ENCODE results near the gene PSMG4.

The PSMG4 gene, protein sequence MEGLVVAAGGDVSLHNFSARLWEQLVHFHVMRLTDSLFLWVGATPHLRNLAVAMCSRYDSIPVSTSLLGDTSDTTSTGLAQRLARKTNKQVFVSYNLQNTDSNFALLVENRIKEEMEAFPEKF

DNA sequence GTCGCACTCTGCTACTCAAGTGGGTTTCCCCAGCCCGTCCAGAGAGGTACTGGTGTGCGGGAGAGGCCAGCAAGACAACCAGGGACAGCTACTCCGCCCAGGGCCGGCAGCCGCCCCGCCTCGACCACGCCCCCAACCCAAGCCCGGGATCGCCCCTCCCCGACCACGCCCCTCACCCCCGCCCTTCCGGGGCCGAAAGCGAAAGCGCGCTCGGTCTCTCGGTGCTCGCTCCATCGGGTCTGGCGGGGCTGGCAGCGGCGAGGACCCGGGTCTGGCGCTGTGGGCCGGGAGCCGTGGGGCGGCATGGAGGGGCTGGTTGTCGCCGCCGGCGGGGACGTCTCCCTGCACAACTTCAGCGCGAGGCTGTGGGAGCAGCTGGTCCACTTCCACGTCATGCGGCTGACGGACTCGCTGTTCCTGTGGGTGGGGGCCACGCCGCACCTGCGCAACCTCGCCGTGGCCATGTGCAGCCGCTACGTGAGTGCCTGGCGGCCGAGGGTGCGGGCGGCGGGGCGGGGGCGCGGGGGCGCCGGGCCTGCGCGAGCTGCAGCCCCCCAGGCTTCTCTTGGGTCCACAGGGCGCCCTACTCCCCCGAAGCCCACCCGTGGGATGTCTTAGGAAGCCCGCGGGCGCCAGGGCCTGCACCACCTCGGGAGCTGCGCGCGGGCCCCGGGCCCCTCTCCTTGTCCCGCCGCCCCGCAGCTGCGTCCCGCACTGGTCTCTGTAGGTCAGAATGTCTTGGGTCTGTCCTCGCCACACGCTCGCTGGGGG is at the start of gene PSMG4:
TSS of gene PSMG4 (plus strand) at position 228 of the 771 bp plus-strand sequence. CDS start at position 304, 76 bp downstream.
- H4K20me1 ChIP-seq (ENCODE audit: insufficient read depth, low read length), result peaks cover 5% of the 10 kb centered on the region; the same call in 1 of the 2 replicates
- H3K4me3 ChIP-seq (ENCODE audit: low read length), result peak within 1 kb of the TSS; percentile 86
- peak within 1 kb of the TSS; percentile 41; the same call in 1 of the 2 replicates for H3K27ac ChIP-seq (ENCODE audit: low read length)
- H3K9me2 ChIP-seq (replicated peaks; ENCODE audit: insufficient read depth, low read length), result no peaks in the 10 kb centered on the region
- H2AFZ ChIP-seq (ENCODE audit: low read length), result peak within 1 kb of the TSS; percentile 66
- 0 out of 2 replicates have a peak, but pooled peaks cover 9% of the 10 kb centered on the region for H3K4me1 ChIP-seq (ENCODE audit: low read length)
- no peaks in the 10 kb centered on the region for H3K36me3 ChIP-seq (replicated peaks; ENCODE audit: insufficient read depth, low read length)
- peaks cover 6% of the 10 kb centered on the region; the same call in 1 of the 2 replicates for H3K27me3 ChIP-seq (replicated peaks; ENCODE audit: insufficient read depth, low read length)
- H3K9me3 ChIP-seq (replicated peaks; ENCODE audit: insufficient read depth, low read length), result no peaks in the 10 kb centered on the region
- H3K4me2 ChIP-seq (ENCODE audit: low read depth, low read length), result peak within 1 kb of the TSS; percentile 90
- no peaks in the 10 kb centered on the region for H3F3A ChIP-seq (ENCODE audit: insufficient read depth, low read length)
- peak within 1 kb of the TSS; percentile 67 for H3K9ac ChIP-seq (ENCODE audit: low read length)
- H3K79me2 ChIP-seq (ENCODE audit: low read length), result peaks cover 49% of the 10 kb centered on the region
- DNase-seq, result peak; percentile 82
- TF ChIP-seq EZH2phosphoT487 (IDR thresholded peaks at IDR 0.05; ENCODE audit: low read length) (no peak), EZH2 (optimal IDR thresholded peaks at IDR 0.05; ENCODE audit: low read depth, low read length) (no peak)

DNA sequence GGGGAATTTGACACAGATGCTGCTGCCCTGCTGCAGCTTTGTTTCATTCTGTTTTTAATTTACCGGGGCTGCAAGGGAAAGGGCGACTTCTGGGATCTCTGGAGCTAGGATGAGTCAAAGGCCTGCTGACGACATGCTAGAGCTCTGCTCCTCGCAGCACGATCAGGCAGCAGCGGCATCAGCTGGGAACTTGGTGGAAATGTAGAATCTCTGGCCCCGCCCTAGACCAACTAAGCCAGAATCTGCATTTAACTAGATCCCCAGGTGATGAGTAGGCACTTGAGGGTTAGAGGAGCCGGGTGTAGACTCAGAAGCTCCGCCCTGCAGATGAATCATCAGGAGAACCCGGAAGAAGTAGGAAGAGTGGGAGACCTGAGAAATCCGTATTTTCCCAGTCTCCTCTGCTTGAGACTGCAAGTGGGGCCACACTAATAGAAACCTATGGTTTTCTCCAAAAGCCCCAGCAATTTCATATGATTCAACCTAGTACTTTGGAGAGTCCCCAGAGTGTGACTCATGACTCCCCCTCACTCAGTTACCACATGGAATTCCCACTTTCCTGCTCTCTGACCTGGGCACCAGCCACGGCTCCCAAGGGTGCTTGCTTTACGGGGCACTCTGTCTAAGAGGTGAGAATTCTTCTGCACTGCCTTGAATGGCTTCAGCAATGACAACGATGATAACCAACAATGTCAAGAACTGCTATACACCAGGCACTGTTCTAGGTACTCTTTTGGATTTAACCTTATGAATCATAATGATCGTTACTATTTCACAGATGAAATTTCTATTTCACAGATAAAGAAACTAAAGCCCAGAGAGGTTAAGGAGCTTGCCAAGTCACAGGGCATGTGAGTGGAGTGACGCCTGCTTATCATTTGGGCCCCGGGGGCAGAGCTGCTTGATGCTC is 49.4 kb upstream of the PSMG4 start:
- TF ChIP-seq EZH2phosphoT487 (IDR thresholded peaks at IDR 0.05; ENCODE audit: low read length), result no peak
- TF ChIP-seq, protein P1, sequence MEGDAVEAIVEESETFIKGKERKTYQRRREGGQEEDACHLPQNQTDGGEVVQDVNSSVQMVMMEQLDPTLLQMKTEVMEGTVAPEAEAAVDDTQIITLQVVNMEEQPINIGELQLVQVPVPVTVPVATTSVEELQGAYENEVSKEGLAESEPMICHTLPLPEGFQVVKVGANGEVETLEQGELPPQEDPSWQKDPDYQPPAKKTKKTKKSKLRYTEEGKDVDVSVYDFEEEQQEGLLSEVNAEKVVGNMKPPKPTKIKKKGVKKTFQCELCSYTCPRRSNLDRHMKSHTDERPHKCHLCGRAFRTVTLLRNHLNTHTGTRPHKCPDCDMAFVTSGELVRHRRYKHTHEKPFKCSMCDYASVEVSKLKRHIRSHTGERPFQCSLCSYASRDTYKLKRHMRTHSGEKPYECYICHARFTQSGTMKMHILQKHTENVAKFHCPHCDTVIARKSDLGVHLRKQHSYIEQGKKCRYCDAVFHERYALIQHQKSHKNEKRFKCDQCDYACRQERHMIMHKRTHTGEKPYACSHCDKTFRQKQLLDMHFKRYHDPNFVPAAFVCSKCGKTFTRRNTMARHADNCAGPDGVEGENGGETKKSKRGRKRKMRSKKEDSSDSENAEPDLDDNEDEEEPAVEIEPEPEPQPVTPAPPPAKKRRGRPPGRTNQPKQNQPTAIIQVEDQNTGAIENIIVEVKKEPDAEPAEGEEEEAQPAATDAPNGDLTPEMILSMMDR (IDR thresholded peaks at IDR 0.05; ENCODE audit: low read length), result no peak
- no peak overlapping the region for H3K4me2 ChIP-seq (ENCODE audit: low read depth, low read length)
- no peaks in the 10 kb centered on the region for H3K27me3 ChIP-seq (replicated peaks; ENCODE audit: insufficient read depth, low read length)
- H3K79me2 ChIP-seq (ENCODE audit: low read length), result no peaks in the 10 kb centered on the region
- no peak for DNase-seq
- peaks cover 3% of the 10 kb centered on the region; the same call in 1 of the 2 replicates for H3K4me1 ChIP-seq (ENCODE audit: low read length)
- H3K9ac ChIP-seq (ENCODE audit: low read length), result no peak overlapping the region
- no peaks in the 10 kb centered on the region for H3F3A ChIP-seq (ENCODE audit: insufficient read depth, low read length)
- H3K4me3 ChIP-seq (ENCODE audit: low read length), result no peak overlapping the region
- no peaks in the 10 kb centered on the region for H3K9me3 ChIP-seq (replicated peaks; ENCODE audit: insufficient read depth, low read length)
- no peak overlapping the region for H3K27ac ChIP-seq (ENCODE audit: low read length)
- H3K36me3 ChIP-seq (replicated peaks; ENCODE audit: insufficient read depth, low read length), result no peaks in the 10 kb centered on the region
- H2AFZ ChIP-seq (ENCODE audit: low read length), result no peak overlapping the region
- no peaks in the 10 kb centered on the region for H4K20me1 ChIP-seq (ENCODE audit: insufficient read depth, low read length)
- H3K9me2 ChIP-seq (replicated peaks; ENCODE audit: insufficient read depth, low read length), result no peaks in the 10 kb centered on the region

DNA sequence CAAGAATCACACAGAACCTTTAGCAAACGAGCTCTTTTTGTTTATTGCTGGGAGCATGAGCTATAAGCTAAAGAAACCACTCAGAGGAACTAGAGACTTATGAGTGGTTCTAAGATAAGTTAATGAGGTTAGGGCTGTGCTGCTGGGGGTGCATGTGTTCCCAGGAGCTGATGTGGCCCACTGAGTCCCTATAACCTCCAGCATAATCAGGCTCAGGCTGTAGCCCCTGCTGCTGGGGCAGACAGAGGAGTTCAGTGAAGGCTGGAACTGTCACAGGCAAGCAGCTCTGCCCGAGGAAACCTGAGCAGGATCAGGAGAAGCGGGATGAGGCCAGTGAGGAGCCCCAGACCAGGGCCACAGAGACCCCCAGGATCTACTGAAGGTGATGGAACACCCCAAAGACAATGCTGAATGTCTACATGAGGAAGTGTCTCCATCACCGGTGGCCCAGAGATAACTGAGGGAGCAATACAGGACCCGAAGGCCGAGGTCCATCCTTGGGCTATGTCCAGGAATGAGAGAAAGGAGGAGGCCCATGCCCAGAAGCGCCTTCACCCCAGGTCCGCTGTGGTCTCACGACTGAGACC is 48.6 kb upstream of the PSMG4 start:
- no peaks in the 10 kb centered on the region for H3K36me3 ChIP-seq (replicated peaks; ENCODE audit: insufficient read depth, low read length)
- H3K9me3 ChIP-seq (replicated peaks; ENCODE audit: insufficient read depth, low read length), result no peaks in the 10 kb centered on the region
- H3F3A ChIP-seq (ENCODE audit: insufficient read depth, low read length), result no peaks in the 10 kb centered on the region
- no peak for DNase-seq
- H3K4me1 ChIP-seq (ENCODE audit: low read length), result no peaks in the 10 kb centered on the region
- H3K4me2 ChIP-seq (ENCODE audit: low read depth, low read length), result no peak overlapping the region
- no peak overlapping the region for H3K27ac ChIP-seq (ENCODE audit: low read length)
- TF ChIP-seq EZH2phosphoT487 (IDR thresholded peaks at IDR 0.05; ENCODE audit: low read length) (no peak), EZH2 (optimal IDR thresholded peaks at IDR 0.05; ENCODE audit: low read depth, low read length) (no peak)
- TF ChIP-seq, protein P1 (IDR thresholded peaks at IDR 0.05; ENCODE audit: low read length), result no peak
- H4K20me1 ChIP-seq (ENCODE audit: insufficient read depth, low read length), result no peaks in the 10 kb centered on the region
- no peak overlapping the region for H2AFZ ChIP-seq (ENCODE audit: low read length)
- no peaks in the 10 kb centered on the region for H3K27me3 ChIP-seq (replicated peaks; ENCODE audit: insufficient read depth, low read length)
- H3K79me2 ChIP-seq (ENCODE audit: low read length), result no peaks in the 10 kb centered on the region
- H3K9ac ChIP-seq (ENCODE audit: low read length), result no peak overlapping the region
- H3K4me3 ChIP-seq (ENCODE audit: low read length), result no peak overlapping the region
- no peaks in the 10 kb centered on the region for H3K9me2 ChIP-seq (replicated peaks; ENCODE audit: insufficient read depth, low read length)

Data from MM.1S (cell line).